Mesenteric fat pad (tissue), 1 donor: ENCODE results near the gene NAGK. TPM values are rescaled to one million over a fixed set of nuclear protein-coding genes. Genes with fewer than 3 reads are reported as not detected.
"Not testable (repeated sequence)": the region's sequence is repeated elsewhere in the genome, so short reads cannot be mapped to it uniquely, and the experiment has no call there.

Experiments
- DNase-seq: peaks from one replicate; pipeline ENCODE4 v3.0.0-alpha.2; 2020; ENCODE audit warnings: low spot score
- total RNA-seq: library from RNA; stranded (reverse); fragmentation: NEBNext Ultra II Directional; extraction: Animal tissue kit (Norgen Biotek cat#: 25700); gene quantifications from one replicate; pipeline ENCODE4 v1.2.1, GENCODE V29; 2021
- donor health status: DM: yes; HTN: yes; CAD: no.

Gene NAGK
- total RNA-seq, 1 donor from 2014 or later = 112 TPM

DNA sequence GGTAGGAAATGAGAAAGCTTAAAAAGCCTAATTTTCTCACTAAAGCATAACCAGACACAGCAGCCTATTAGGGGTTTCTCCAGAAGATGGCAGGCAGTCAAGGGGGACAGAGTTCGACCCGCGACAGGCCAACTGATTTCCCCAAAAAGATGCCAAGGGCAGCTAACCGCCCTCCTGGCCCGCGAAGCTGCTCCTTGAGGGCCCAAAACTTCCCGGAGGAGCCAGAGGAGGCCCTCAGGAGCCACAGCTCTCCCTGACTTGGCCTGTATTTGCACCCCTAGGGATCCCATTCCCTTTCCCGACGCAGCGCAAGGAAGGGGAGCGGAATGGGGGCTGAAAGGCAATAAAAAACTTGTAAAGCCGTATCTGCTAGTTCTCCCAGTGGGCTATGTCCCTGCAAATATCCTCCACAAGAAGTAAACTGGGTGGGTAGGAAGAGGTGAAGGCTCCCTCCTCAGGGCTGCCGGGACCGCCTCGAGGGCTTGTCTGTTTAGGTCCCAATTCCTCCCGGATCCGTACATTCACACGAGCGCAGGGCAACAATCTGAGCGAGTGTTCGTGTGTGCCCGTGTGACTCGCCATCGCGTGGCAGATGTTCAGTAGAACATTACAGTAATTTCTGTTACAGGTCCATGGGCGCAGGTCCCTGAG, 756 bp upstream of the NAGK start:
- DNase-seq = peak; percentile 85

GRCh38 chr2:71069376-71069775, 928 bp downstream of the NAGK start:
- no peak for DNase-seq

- DNase-seq = no peak
These were observed 2.0 kb downstream of the NAGK start for GRCh38 chr2:71070294-71071093.

- no peak for DNase-seq
These were observed 3.4 kb downstream of the NAGK start for GRCh38 chr2:71071681-71072398.

DNA sequence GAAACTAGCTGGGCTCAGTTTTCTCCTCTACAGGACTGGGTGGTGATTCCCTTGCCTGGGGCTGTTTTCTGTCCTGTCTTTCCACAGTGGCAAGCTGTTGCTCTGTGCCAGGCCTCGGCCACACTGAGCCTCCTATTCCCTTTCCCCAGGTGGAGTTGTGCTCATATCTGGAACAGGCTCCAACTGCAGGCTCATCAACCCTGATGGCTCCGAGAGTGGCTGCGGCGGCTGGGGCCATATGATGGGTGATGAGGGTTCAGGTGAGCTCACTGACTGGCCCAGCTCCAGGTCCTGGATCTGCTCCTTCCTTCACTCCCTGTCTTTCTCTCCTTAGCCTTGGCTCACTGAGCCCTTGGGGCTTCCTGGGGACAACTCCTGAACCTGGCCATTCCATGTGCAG, 4.0 kb downstream of the NAGK start:
- no peak for DNase-seq

GRCh38 chr2:71073475-71073874, 5.0 kb downstream of the NAGK start:
- no peak for DNase-seq

DNA sequence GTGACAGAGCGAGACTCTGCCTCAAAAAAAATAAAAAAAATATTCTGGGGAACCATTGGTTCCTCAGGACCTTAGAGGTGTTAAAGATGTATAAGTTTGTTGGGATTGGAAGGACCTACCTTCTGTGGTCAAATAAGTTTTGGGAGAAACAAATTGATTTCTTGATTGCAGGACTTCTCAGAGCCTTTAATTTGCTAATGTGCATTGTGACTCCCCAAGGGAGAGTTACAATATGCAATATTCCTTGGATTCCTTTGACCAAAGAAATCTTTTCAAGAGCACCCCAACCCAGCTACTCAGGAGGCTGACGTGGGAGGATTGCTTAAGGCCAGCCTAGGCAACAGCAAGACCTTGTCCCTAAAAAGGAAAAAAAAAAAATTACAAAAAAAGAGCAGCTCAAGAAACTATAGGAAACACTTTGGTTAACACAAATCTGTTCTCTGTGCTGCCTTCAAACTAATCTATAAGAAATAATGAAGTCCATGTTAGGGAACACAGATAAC, 6.5 kb downstream of the NAGK start:
- no peak for DNase-seq

DNA sequence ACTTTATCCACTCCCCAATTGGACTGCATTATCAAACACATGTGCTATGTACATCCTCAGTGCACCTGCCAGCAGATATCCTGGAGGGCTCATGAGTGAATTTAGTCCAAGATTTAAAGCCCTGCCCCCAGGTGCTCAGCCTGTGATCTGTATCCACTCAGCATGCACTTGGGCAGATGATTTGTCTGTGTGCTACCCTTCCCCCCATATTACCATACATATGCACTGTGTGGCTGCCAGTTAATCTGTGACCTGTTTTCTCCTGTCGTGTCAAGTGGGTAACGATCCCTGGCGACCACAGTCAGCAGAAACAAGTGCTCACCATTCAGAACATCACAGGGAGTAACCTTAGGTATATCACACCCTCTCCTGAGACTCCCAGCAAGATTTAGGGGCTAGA, 10.2 kb downstream of the NAGK start:
- no peak for DNase-seq

DNA sequence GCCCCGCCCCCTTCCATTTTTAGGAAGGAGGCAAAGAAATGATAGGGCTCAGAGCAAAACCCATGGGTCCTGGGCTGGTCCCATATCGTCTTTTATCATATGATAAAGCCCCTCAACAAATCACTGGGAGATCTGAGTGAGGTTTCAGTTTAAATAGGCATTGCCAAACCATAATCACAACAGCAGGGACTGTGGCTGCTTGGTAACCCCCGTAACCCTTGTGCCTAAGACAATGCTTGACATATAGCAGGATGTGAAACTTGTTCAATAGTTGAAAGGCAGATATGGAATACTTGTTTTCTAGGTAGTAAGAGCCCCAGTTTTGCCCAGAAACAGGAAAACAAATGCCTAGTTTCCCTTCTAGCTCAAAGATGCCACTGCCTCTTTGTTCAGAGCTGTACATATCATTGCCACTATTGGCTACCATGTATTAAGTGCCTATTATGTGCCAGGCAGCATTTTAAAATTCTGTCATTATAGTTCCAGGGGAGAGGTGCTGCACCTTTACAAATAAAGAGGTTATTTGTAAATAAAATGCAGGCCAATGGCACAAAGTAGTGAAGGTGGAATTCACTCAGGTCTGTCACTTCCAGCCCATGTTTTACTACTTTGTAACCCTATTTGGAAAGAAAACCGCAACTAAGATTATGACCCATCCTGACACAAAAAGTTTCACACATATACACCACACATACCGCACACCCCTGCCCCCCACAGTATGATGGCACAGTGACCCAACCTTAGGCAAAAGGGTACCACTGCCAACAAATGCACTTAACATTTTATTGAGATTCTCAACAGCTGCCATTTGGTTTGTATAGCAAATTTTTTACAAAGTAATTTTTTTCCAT, 14.2 kb downstream of the NAGK start:
- no peak for DNase-seq

- DNase-seq = not testable (repeated sequence)
These were observed 14.8 kb downstream of the NAGK start for GRCh38 chr2:71083297-71083696.

DNA sequence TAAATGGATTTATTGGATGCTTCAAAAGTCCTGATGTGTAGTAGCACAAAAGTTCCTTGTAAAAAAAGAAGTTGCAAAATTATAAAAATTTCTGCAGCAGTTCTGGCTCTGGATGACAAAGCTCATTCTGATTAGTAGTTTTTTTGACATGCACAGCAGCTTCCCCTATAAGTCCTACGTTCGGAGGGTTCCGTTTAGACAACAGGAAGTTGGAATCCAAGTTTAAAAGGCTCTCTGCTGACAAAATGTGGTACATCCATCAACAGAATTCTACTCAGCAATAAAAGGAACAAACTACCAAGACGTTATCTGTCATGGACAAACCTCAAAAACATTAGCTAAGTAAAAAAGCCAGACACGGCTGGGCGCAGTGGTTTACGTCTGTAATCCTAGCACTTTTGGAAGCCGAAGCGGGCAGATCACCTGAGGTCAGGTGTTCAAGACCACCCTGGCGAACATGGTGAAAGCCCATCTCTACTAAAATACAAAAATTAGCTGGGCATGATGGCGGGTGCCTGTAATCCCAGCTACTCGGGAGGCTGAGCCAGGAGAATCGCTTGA, 15.4 kb downstream of the NAGK start:
- DNase-seq = not testable (repeated sequence)

- not testable (repeated sequence) for DNase-seq
These were observed 17.0 kb downstream of the NAGK start for GRCh38 chr2:71085325-71086003.

DNA sequence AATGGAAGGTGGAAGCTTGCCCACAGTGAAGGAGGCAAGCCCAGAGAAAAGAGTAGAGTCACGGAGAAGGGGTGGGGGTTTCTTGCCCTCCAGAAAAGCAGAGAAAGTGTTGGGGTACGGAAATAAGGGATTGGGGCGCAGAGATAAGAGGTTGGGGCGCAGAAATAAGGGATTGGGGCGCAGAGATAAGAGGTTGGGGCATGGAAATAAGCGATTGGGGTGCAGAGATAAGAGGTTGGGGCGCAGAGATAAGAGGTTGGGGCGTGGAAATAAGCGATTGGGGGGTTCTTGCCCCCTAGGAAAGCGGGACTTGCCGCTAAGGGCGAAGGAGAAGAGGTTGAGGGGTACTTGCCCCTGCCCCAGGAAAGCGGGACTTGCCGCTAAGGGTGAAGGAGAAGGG, 21.0 kb downstream of the NAGK start:
- not testable (repeated sequence) for DNase-seq

GRCh38 chr2:71091808-71092207, 23.4 kb downstream of the NAGK start:
- not testable (repeated sequence) for DNase-seq

DNA sequence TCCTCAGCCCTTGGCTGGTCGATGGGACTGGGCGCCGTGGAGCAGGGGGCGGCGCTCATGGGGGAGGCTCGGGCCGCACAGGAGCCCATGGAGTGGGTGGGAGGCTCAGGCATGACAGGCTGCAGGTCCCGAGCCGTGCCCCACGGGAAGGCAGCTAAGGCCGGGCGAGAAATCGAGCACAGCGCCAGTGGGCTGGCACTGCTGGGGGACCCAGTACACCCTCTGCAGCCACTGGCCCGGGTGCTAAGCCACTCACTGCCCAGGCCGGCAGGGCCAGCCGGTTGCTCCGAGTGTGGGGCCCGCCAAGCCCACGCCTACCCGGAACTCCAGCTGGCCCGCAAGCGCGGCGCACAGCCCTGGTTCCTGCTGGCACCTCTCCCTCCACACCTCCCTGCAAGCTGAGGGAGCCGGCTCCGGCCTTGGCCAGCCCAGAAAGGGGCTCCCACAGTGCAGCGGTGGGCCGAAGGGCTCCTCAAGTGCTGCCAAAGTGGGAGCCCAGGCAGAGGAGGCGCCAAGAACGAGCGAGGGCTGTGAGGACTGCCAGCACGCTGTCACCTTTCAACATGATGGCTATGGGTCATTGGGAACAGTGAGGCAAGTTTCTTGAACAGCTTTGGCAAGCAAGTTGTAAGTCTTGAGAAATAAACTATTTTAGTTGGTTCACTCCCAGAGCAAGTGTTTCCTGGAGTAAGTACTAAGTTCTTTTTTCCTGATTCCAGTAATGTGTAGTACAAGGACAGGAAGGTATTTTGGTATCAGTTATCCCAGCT, 24.2 kb downstream of the NAGK start:
- DNase-seq = not testable (repeated sequence)

DNA sequence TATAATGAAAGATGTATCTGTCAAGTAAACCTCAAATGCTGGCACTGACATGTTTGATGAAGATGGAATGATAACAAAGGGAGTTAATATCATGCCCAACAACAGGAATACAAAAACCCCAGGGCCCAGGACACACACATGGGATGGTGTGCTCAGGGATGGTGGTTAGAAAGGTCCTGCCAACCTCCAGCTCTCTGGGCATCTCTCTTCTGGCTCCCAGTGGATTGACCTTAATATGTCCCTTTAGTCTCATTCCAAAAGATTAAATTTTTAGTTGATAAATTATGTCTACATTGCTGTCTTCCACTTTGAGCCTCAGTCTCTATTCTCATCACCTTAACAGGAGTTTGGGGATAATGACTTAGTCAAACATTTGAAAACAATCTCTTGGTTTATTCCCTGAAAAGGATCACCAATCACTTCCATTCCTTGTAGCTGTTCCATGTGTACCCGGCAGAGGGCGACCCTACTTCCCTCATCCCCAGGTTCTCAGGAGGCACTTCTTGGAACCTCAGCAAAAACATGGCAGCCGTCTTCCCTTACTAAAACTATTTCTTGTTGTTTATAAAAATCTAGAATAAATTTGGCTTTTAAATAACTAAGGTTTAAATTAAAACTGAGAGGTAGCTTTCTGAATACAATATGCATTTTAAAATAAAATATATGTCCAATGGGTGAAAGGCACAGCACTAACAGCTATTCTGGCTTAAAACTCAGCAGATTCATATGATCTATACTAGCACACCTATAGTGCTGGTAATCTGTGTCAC, 31.9 kb downstream of the NAGK start:
- no peak for DNase-seq

GRCh38 chr2:71101656-71102055, 33.2 kb downstream of the NAGK start:
- DNase-seq = no peak

GRCh38 chr2:71102981-71103681, 34.7 kb downstream of the NAGK start:
- no peak for DNase-seq
